Thymus (tissue), 14 donors: ENCODE measurements around the gene WDR5. TPM values are rescaled to one million over a fixed set of nuclear protein-coding genes. Genes with fewer than 3 reads are reported as not detected.
"Not testable (repeated sequence)": the region's sequence is repeated elsewhere in the genome, so short reads cannot be mapped to it uniquely, and the experiment has no call there.

Source experiments
- DNase-seq, 9 donors: peaks; one replicate each; pipeline ENCODE4 v3.0.0-alpha.2; 2013; ENCODE audit warnings: low spot score in 9 of 9, low read depth in 6 of 9, missing footprints in 1 of 9
- H3K27ac ChIP-seq, 2 donors: one replicate each; pipeline ENCODE4 v1.5.1; 2013; ENCODE audit warnings: control low read depth in 1 of 2, low read depth in 1 of 2, low read length in 1 of 2, mild to moderate bottlenecking in 1 of 2, moderate library complexity in 1 of 2
- H3K27me3 ChIP-seq, 2 donors: one replicate each; pipeline ENCODE4 v1.5.1; 2013; ENCODE audit warnings: low read length in 1 of 2; ENCODE audit not compliant: control insufficient read depth in 2 of 2, insufficient read depth in 1 of 2
- H3K36me3 ChIP-seq, 2 donors: one replicate each; pipeline ENCODE4 v1.5.1; 2013; ENCODE audit warnings: low read length in 1 of 2, mild to moderate bottlenecking in 1 of 2, moderate library complexity in 1 of 2; ENCODE audit not compliant: control insufficient read depth in 2 of 2, insufficient read depth in 2 of 2
- H3K4me1 ChIP-seq, 2 donors: one replicate each; pipeline ENCODE4 v1.5.1; 2013; ENCODE audit warnings: low read length in 2 of 2; ENCODE audit not compliant: control insufficient read depth in 2 of 2, insufficient read depth in 2 of 2
- H3K4me3 ChIP-seq, 2 donors: one replicate each; pipeline ENCODE4 v1.5.1; 2013; ENCODE audit warnings: low read length in 2 of 2, control low read depth in 1 of 2, mild to moderate bottlenecking in 1 of 2
- H3K9me3 ChIP-seq, 2 donors: one replicate each; pipeline ENCODE4 v1.5.1; 2013; ENCODE audit warnings: low read length in 1 of 2, mild to moderate bottlenecking in 1 of 2; ENCODE audit not compliant: control insufficient read depth in 2 of 2, insufficient read depth in 1 of 2
- WGBS: extraction: QIAGEN DNeasy Blood & Tissue Kit; methylation state at CpG from one replicate; pipeline ENCODE4 v1.1.7; 2013; 5-methylcytosine and 5-hydroxymethylcytosine counted together
- long read RNA-seq, 10 donors: transcript quantifications; one replicate each; lab custom pipeline, GENCODE V29; 2026
- polyA plus RNA-seq: library from polyadenylated mRNA; stranded (reverse); fragments of 200-250 nt; gene quantifications from one replicate; pipeline ENCODE4 v1.2.3, GENCODE V29; 2013
- total RNA-seq: library from RNA; stranded (reverse); fragments of 120-200 nt; gene quantifications from one replicate; pipeline ENCODE4 v1.2.4, GENCODE V29; 2013
- donor health status: healthy.

The WDR5 gene
- total RNA-seq (18.6 TPM), polyA plus RNA-seq (25.9 TPM)
- long read RNA-seq, donor 1, partial matches to known transcripts, result 0 of 3 reads
- long read RNA-seq, donor 1, other reads (novel, unspliced or antisense), result 0 of 3 reads
- long read RNA-seq, donor 2, result 0 reads
- long read RNA-seq, donor 3, transcript WDR5-201 (14 exons, 3,151 nt), result major isoform, 12 of 59 reads
- long read RNA-seq, donor 3, partial matches to known transcripts, result 47 of 59 reads
- long read RNA-seq, donor 3, other reads (novel, unspliced or antisense), result 0 of 59 reads
- long read RNA-seq, donor 4, partial matches to known transcripts, result 0 of 4 reads
- long read RNA-seq, donor 4, other reads (novel, unspliced or antisense), result 0 of 4 reads
- long read RNA-seq, donor 5, transcript WDR5-201 (14 exons, 3,151 nt), result major isoform, 16 of 16 reads
- long read RNA-seq, donor 5, partial matches to known transcripts, result 0 of 16 reads
- long read RNA-seq, donor 5, other reads (novel, unspliced or antisense), result 0 of 16 reads
- long read RNA-seq, donor 6, partial matches to known transcripts, result 0 of 3 reads
- long read RNA-seq, donor 6, other reads (novel, unspliced or antisense), result 0 of 3 reads
- long read RNA-seq, donor 7, transcript WDR5-201 (14 exons, 3,151 nt), result major isoform, 11 of 11 reads
- long read RNA-seq, donor 7, partial matches to known transcripts, result 0 of 11 reads
- long read RNA-seq, donor 7, other reads (novel, unspliced or antisense), result 0 of 11 reads
- long read RNA-seq, donor 8, transcript WDR5-201 (14 exons, 3,151 nt), result major isoform, 9 of 9 reads
- long read RNA-seq, donor 8, partial matches to known transcripts, result 0 of 9 reads
- long read RNA-seq, donor 8, other reads (novel, unspliced or antisense), result 0 of 9 reads
- long read RNA-seq, donor 9, transcript WDR5-201 (14 exons, 3,151 nt), result major isoform, 7 of 7 reads
- long read RNA-seq, donor 9, partial matches to known transcripts, result 0 of 7 reads
- long read RNA-seq, donor 9, other reads (novel, unspliced or antisense), result 0 of 7 reads
- long read RNA-seq, donor 10, transcript WDR5-201 (14 exons, 3,151 nt), result major isoform, 8 of 32 reads
- long read RNA-seq, donor 10, partial matches to known transcripts, result 24 of 32 reads
- long read RNA-seq, donor 10, other reads (novel, unspliced or antisense), result 0 of 32 reads

- Histone ChIP-seq H3K27ac (peak within 1 kb of the TSS; percentile 92 to 93), H3K4me3 (peak within 1 kb of the TSS; percentile 76 to 96), H3K9me3 (no peaks in the 10 kb centered on the region), H3K4me1 (peaks cover 12 to 29% of the 10 kb centered on the region in 2 donors), H3K36me3 (peaks cover 4 to 10% of the 10 kb centered on the region in 2 donors), H3K27me3 (no peaks in the 10 kb centered on the region)
- under 1% methylated on average over 81 of the region's 81 CpGs for WGBS
- DNase-seq, result peak; percentile 68 to 94 (median 82)
These were observed at the start of gene WDR5 for GRCh38 chr9:134135343-134136117. Gene WDR5, plus strand, starts transcription at chr9:134136082. Its CDS starts 3,796 bp downstream, at chr9:134139878.

GRCh38 chr9:134088063-134088725 lies 47.7 kb upstream of the WDR5 start:
- Histone ChIP-seq H3K27ac (no peak overlapping the region), H3K36me3 (no peaks in the 10 kb centered on the region), H3K27me3 (peaks cover 0 to 4% of the 10 kb centered on the region in 2 donors), H3K4me3 (no peak overlapping the region), H3K4me1 (no peaks in the 10 kb centered on the region), H3K9me3 (peaks cover 0 to 3% of the 10 kb centered on the region in 2 donors)
- 93% methylated on average over 14 of the region's 14 CpGs for WGBS
- DNase-seq, result no peak

- Histone ChIP-seq H3K36me3 (no peaks in the 10 kb centered on the region), H3K27me3 (peaks cover 0 to 10% of the 10 kb centered on the region in 2 donors), H3K4me3 (no peak overlapping the region), H3K4me1 (no peaks in the 10 kb centered on the region), H3K27ac (no peak overlapping the region), H3K9me3 (peaks cover 0 to 3% of the 10 kb centered on the region in 2 donors)
- DNase-seq, result no peak
- WGBS, result 87% methylated on average over 4 of the region's 4 CpGs
These were observed 45.9 kb upstream of the WDR5 start for GRCh38 chr9:134089972-134090371.

DNA sequence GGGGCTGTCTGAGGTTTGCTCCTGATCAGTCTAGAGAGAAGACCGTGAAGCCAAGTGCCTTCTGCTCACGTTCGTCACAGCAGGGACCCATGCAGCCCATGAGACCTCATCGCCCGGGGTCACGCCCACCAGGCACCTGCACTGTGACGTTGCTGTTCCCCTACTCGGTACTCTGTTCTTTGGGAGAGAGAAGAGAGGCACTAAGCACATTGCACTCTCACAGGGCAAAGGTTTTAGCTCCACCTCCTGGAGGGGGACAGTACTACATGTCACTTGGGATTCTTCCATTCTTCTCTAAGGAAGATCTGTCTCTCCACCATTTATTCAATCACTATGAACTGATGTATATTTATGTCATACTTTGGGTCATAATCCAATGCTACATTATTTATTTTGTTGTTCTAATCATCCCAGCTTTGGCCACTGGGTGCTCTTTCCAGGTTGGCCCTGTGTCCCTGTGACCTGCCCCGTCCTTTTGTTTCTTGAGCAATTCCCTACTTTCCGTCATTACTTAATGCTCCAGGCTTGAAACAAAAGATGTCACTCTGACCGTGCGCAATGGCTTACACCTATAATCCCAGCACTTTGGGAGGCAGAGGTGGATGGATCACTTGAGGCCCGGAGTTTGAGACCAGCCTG lies 36.6 kb upstream of the WDR5 start:
- no peaks in the 10 kb centered on the region for H3K36me3 ChIP-seq
- no peaks in the 10 kb centered on the region for H3K9me3 ChIP-seq
- H3K27me3 ChIP-seq, result peaks cover 0 to under 1% of the 10 kb centered on the region in 2 donors
- DNase-seq, result peak; percentile 16 to 70 (median 38)
- no peaks in the 10 kb centered on the region for H3K4me1 ChIP-seq
- H3K27ac ChIP-seq, result no peak overlapping the region
- no peak overlapping the region for H3K4me3 ChIP-seq
- WGBS, result 48% methylated on average over 13 of the region's 13 CpGs

DNA sequence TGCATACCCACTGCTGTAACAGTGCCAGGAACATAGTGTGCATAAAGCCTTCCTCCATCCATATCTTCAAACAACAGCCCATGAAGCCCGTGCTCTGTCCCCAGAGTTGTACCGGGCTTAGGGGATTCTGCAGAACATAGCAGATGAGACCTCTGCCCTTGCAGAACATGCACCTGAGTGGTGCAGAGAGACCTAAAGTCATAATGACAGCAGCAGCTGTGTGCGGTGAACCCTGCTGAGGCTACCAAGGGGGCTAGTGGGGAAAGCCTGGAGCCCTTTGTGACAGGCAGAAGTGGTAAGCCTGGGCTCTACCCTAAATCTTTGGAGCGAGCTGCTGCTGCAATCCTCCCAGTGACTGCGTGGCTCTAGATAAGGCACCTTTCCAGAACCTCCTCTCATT lies 35.8 kb upstream of the WDR5 start:
- no peak for DNase-seq
- H3K36me3 ChIP-seq, result no peaks in the 10 kb centered on the region
- H3K4me3 ChIP-seq, result no peak overlapping the region
- WGBS, result 97% methylated on average over 5 of the region's 5 CpGs
- H3K9me3 ChIP-seq, result no peaks in the 10 kb centered on the region
- no peaks in the 10 kb centered on the region for H3K4me1 ChIP-seq
- no peak overlapping the region for H3K27ac ChIP-seq
- H3K27me3 ChIP-seq, result no peaks in the 10 kb centered on the region

DNA sequence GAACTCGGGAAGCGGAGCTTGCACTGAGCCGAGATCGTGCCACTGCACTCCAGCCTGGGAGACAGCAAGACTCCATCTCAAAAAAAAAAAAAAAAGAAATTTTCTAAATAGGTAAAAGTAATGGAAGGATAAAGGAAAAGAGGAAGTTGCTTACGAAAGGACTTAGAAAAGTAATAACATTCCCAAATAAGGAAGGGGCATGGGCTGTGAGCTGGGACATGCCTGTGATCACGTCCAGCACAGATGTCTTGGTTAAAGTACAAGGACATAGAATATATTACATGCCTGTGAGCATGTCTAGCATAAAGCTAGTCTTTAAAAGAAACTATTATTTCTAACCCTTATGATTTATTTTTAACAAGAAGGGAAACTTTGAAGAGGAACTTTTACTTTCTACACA lies 34.7 kb upstream of the WDR5 start:
- not testable (repeated sequence) for H3K36me3 ChIP-seq, DNase-seq, H3K4me3 ChIP-seq, H3K9me3 ChIP-seq, H3K27ac ChIP-seq, H3K27me3 ChIP-seq, H3K4me1 ChIP-seq
- 66% methylated on average over 6 of the region's 6 CpGs for WGBS

DNA sequence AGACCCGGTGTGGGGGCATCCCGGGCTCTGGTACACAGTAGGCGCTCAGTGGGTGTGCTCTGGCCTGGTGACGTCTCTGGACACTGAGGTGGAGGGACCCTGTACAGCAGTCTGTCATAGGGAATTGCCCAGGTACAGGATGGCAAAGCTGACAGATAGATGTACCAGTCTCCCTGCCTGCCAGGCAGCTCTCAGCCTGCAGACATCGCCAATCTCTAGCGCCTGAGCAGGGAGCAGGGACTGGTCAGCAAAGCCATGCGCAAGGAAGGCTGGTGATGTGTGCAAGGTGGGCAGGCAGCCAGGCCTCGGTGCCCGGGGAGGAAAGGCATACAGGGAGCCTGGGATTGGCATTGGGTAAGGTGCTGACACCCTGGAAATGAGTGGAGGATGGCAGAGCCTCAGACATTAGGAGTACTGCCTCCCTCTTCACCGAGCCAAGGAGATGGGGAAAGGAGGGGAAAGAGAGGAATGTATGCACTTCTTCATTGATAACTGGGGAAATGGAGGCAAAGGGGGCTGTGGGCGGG lies 34.2 kb upstream of the WDR5 start:
- Histone ChIP-seq H3K4me3 (no peak overlapping the region), H3K27ac (no peak overlapping the region), H3K36me3 (no peaks in the 10 kb centered on the region), H3K27me3 (no peaks in the 10 kb centered on the region), H3K9me3 (no peaks in the 10 kb centered on the region), H3K4me1 (no peaks in the 10 kb centered on the region)
- no peak for DNase-seq
- WGBS, result 87% methylated on average over 11 of the region's 11 CpGs
